ENCODE data around the gene GALK1.

The GALK1 gene

GRCh38 chr17:75806822-75807500 lies 42.0 kb upstream of the GALK1 start:
- Histone ChIP-seq H3K4me3 (ENCODE audit: low read length) (no peak overlapping the region), H3K36me3 (ENCODE audit: control insufficient read depth, low read depth, low read length) (peaks cover 17% of the 10 kb centered on the region), H3K27me3 (ENCODE audit: control insufficient read depth, insufficient read depth, low read length) (no peaks in the 10 kb centered on the region), H3K9ac (ENCODE audit: low read length) (no peak overlapping the region), H3K9me3 (ENCODE audit: control insufficient read depth, low read depth, low read length) (no peaks in the 10 kb centered on the region), H3K4me1 (ENCODE audit: control insufficient read depth, low read depth, low read length) (no peaks in the 10 kb centered on the region), H3K27ac (ENCODE audit: low read length) (no peak overlapping the region)

GRCh38 chr17:75803883-75804282 lies 38.9 kb upstream of the GALK1 start:
- H3K27me3 ChIP-seq (ENCODE audit: control insufficient read depth, insufficient read depth, low read length) = no peaks in the 10 kb centered on the region
- H3K4me3 ChIP-seq (ENCODE audit: low read length) = no peak overlapping the region
- no peaks in the 10 kb centered on the region for H3K9me3 ChIP-seq (ENCODE audit: control insufficient read depth, low read depth, low read length)
- H3K9ac ChIP-seq (ENCODE audit: low read length) = no peak overlapping the region
- no peak overlapping the region for H3K27ac ChIP-seq (ENCODE audit: low read length)
- H3K4me1 ChIP-seq (ENCODE audit: control insufficient read depth, low read depth, low read length) = no peaks in the 10 kb centered on the region
- peaks cover 11% of the 10 kb centered on the region for H3K36me3 ChIP-seq (ENCODE audit: control insufficient read depth, low read depth, low read length)

GRCh38 chr17:75799402-75799801 lies 34.4 kb upstream of the GALK1 start:
- Histone ChIP-seq H3K4me1 (ENCODE audit: control insufficient read depth, low read depth, low read length) (no peaks in the 10 kb centered on the region), H3K9ac (ENCODE audit: low read length) (no peak overlapping the region), H3K36me3 (ENCODE audit: control insufficient read depth, low read depth, low read length) (peaks cover 24% of the 10 kb centered on the region), H3K27ac (ENCODE audit: low read length) (no peak overlapping the region), H3K9me3 (ENCODE audit: control insufficient read depth, low read depth, low read length) (no peaks in the 10 kb centered on the region), H3K4me3 (ENCODE audit: low read length) (no peak overlapping the region), H3K27me3 (ENCODE audit: control insufficient read depth, insufficient read depth, low read length) (no peaks in the 10 kb centered on the region)

GRCh38 chr17:75795820-75796607 lies 31.0 kb upstream of the GALK1 start:
- H3K27me3 ChIP-seq (ENCODE audit: control insufficient read depth, insufficient read depth, low read length) = no peaks in the 10 kb centered on the region
- H3K4me3 ChIP-seq (ENCODE audit: low read length) = no peak overlapping the region
- H3K9me3 ChIP-seq (ENCODE audit: control insufficient read depth, low read depth, low read length) = no peaks in the 10 kb centered on the region
- no peak overlapping the region for H3K27ac ChIP-seq (ENCODE audit: low read length)
- no peaks in the 10 kb centered on the region for H3K4me1 ChIP-seq (ENCODE audit: control insufficient read depth, low read depth, low read length)
- no peak overlapping the region for H3K9ac ChIP-seq (ENCODE audit: low read length)
- peaks cover 47% of the 10 kb centered on the region for H3K36me3 ChIP-seq (ENCODE audit: control insufficient read depth, low read depth, low read length)

GRCh38 chr17:75793460-75793859 lies 28.5 kb upstream of the GALK1 start:
- H3K4me1 ChIP-seq (ENCODE audit: control insufficient read depth, low read depth, low read length) = no peaks in the 10 kb centered on the region
- H3K36me3 ChIP-seq (ENCODE audit: control insufficient read depth, low read depth, low read length) = peaks cover 39% of the 10 kb centered on the region

GRCh38 chr17:75791254-75791653 lies 26.3 kb upstream of the GALK1 start:
- Histone ChIP-seq H3K27ac (ENCODE audit: low read length) (no peak overlapping the region), H3K9me3 (ENCODE audit: control insufficient read depth, low read depth, low read length) (no peaks in the 10 kb centered on the region), H3K9ac (ENCODE audit: low read length) (no peak overlapping the region), H3K27me3 (ENCODE audit: control insufficient read depth, insufficient read depth, low read length) (no peaks in the 10 kb centered on the region), H3K4me3 (ENCODE audit: low read length) (no peak overlapping the region), H3K4me1 (ENCODE audit: control insufficient read depth, low read depth, low read length) (peaks cover 2% of the 10 kb centered on the region), H3K36me3 (ENCODE audit: control insufficient read depth, low read depth, low read length) (peaks cover 31% of the 10 kb centered on the region)

More at GRCh38 chr17:75793460-75793859, 28.5 kb upstream of the GALK1 start:
- no peak overlapping the region for H3K4me3 ChIP-seq (ENCODE audit: low read length)
- no peak overlapping the region for H3K27ac ChIP-seq (ENCODE audit: low read length)
- H3K27me3 ChIP-seq (ENCODE audit: control insufficient read depth, insufficient read depth, low read length) = no peaks in the 10 kb centered on the region
- no peaks in the 10 kb centered on the region for H3K9me3 ChIP-seq (ENCODE audit: control insufficient read depth, low read depth, low read length)
- H3K9ac ChIP-seq (ENCODE audit: low read length) = no peak overlapping the region

- peak overlapping the region; percentile 99 for H3K9ac ChIP-seq (ENCODE audit: low read length)
- peak overlapping the region; percentile 99 for H3K27ac ChIP-seq (ENCODE audit: low read length)
- no peaks in the 10 kb centered on the region for H3K36me3 ChIP-seq (ENCODE audit: control insufficient read depth, low read depth, low read length)
- H3K27me3 ChIP-seq (ENCODE audit: control insufficient read depth, insufficient read depth, low read length) = no peaks in the 10 kb centered on the region
- peaks cover 23% of the 10 kb centered on the region for H3K4me1 ChIP-seq (ENCODE audit: control insufficient read depth, low read depth, low read length)
- no peaks in the 10 kb centered on the region for H3K9me3 ChIP-seq (ENCODE audit: control insufficient read depth, low read depth, low read length)
- peak overlapping the region; percentile 86 for H3K4me3 ChIP-seq (ENCODE audit: low read length)
Observed at GRCh38 chr17:75785016-75785890, 20.3 kb upstream of the GALK1 start.

- Histone ChIP-seq H3K27ac (ENCODE audit: low read length) (peak within 1 kb of the TSS; percentile 99), H3K9ac (ENCODE audit: low read length) (peak within 1 kb of the TSS; percentile 99), H3K27me3 (ENCODE audit: control insufficient read depth, insufficient read depth, low read length) (no peaks in the 10 kb centered on the region), H3K9me3 (ENCODE audit: control insufficient read depth, low read depth, low read length) (no peaks in the 10 kb centered on the region), H3K36me3 (ENCODE audit: control insufficient read depth, low read depth, low read length) (no peaks in the 10 kb centered on the region), H3K4me3 (ENCODE audit: low read length) (peak within 1 kb of the TSS; percentile 86), H3K4me1 (ENCODE audit: control insufficient read depth, low read depth, low read length) (peaks cover 23% of the 10 kb centered on the region)
Observed at GRCh38 chr17:75784473-75785015, 19.6 kb upstream of the GALK1 start, which contains the start of gene UNK. TSS of gene UNK (plus strand) at chr17:75784806. CDS start at chr17:75784881, 75 bp downstream.

GRCh38 chr17:75783803-75784472 lies 18.9 kb upstream of the GALK1 start:
- H3K36me3 ChIP-seq (ENCODE audit: control insufficient read depth, low read depth, low read length) = no peaks in the 10 kb centered on the region
- no peaks in the 10 kb centered on the region for H3K27me3 ChIP-seq (ENCODE audit: control insufficient read depth, insufficient read depth, low read length)
- no peaks in the 10 kb centered on the region for H3K9me3 ChIP-seq (ENCODE audit: control insufficient read depth, low read depth, low read length)
- H3K27ac ChIP-seq (ENCODE audit: low read length) = no peak overlapping the region
- H3K4me1 ChIP-seq (ENCODE audit: control insufficient read depth, low read depth, low read length) = peaks cover 23% of the 10 kb centered on the region
- peak overlapping the region; percentile 99 for H3K9ac ChIP-seq (ENCODE audit: low read length)
- H3K4me3 ChIP-seq (ENCODE audit: low read length) = peak overlapping the region; percentile 86

GRCh38 chr17:75783069-75783783 lies 18.2 kb upstream of the GALK1 start:
- Histone ChIP-seq H3K9me3 (ENCODE audit: control insufficient read depth, low read depth, low read length) (no peaks in the 10 kb centered on the region), H3K27me3 (ENCODE audit: control insufficient read depth, insufficient read depth, low read length) (no peaks in the 10 kb centered on the region), H3K4me3 (ENCODE audit: low read length) (peak overlapping the region; percentile 86), H3K27ac (ENCODE audit: low read length) (no peak overlapping the region), H3K4me1 (ENCODE audit: control insufficient read depth, low read depth, low read length) (peaks cover 23% of the 10 kb centered on the region), H3K9ac (ENCODE audit: low read length) (no peak overlapping the region), H3K36me3 (ENCODE audit: control insufficient read depth, low read depth, low read length) (peaks cover 6% of the 10 kb centered on the region)

Data from iPS-18a (cell line).